WI38 (cell line): ENCODE measurements around the gene SSH3.
A peak's percentile ranks its signal among the peaks of the same experiment; 100 is the strongest.

Experiments used
- H3K4me3 ChIP-seq: 2 replicates; pipeline ENCODE4 v1.5.1; 2011; ENCODE audit warnings: low read depth, mild to moderate bottlenecking, control low read depth, low read length
- TF ChIP-seq, protein P1 (sequence below): IDR thresholded peaks from 2 replicates; pipeline ENCODE4 v1.5.1; 2012; ENCODE audit warnings: low read depth, mild to moderate bottlenecking, control low read depth, low read length

Gene SSH3

GRCh38 chr11:67288452-67289225 lies 14.7 kb upstream of the SSH3 start:
- TF ChIP-seq, protein P1, sequence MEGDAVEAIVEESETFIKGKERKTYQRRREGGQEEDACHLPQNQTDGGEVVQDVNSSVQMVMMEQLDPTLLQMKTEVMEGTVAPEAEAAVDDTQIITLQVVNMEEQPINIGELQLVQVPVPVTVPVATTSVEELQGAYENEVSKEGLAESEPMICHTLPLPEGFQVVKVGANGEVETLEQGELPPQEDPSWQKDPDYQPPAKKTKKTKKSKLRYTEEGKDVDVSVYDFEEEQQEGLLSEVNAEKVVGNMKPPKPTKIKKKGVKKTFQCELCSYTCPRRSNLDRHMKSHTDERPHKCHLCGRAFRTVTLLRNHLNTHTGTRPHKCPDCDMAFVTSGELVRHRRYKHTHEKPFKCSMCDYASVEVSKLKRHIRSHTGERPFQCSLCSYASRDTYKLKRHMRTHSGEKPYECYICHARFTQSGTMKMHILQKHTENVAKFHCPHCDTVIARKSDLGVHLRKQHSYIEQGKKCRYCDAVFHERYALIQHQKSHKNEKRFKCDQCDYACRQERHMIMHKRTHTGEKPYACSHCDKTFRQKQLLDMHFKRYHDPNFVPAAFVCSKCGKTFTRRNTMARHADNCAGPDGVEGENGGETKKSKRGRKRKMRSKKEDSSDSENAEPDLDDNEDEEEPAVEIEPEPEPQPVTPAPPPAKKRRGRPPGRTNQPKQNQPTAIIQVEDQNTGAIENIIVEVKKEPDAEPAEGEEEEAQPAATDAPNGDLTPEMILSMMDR = peak; percentile 13; the same call in 1 of the 2 replicates

GRCh38 chr11:67289226-67289650 lies 14.1 kb upstream of the SSH3 start, which contains the start of gene ANKRD13D:
TSS of gene ANKRD13D (plus strand) at chr11:67289303. CDS start at chr11:67289461, 158 bp downstream.
- TF ChIP-seq, protein P1 = no peak
- peak within 1 kb of the TSS; percentile 74 for H3K4me3 ChIP-seq

More at GRCh38 chr11:67288452-67289225, 14.7 kb upstream of the SSH3 start:
- peak overlapping the region; percentile 70 for H3K4me3 ChIP-seq

DNA sequence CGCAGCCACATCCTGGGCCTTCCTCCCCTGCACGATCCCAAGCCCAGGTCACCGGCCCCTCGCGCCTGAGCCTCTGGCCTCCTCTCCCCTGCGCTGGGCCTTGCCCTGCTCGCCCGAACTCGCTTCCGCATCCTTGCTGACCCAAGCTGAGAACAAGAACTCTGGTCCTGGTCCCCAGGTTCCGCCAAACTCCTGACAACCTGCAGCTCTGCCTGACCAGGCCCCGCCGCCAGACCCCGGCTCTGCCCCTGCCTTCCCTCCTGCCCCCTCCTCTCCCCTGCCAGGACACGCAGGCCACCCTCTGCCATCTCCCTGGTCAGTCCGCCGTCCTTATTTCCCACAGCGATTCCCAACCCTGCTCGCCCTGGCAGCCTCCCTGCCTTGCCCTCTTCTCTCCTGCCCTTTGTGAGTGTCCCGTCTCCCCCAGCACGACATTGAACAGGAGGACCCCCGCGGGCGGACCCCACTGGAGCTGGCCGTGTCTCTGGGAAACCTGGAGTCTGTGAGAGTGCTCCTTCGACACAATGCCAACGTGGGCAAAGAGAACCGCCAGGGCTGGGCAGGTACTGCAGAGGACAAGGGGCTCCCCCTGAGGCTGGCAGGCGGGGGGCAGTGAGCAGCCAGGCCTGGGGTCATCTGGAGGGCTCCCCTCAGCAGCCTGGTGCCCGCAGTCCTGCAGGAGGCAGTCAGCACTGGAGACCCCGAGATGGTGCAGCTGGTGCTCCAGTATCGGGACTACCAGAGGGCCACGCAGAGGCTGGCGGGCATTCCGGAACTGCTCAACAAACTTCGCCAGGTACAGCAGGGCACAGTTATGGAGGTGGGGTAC lies 13.5 kb upstream of the SSH3 start:
- H3K4me3 ChIP-seq = peak overlapping the region; percentile 74
- TF ChIP-seq, protein P1 = no peak

- no peak overlapping the region; the same call in 1 of the 2 replicates for H3K4me3 ChIP-seq
- TF ChIP-seq, protein P1 = no peak
These were observed 12.5 kb upstream of the SSH3 start for GRCh38 chr11:67290801-67291200.

- H3K4me3 ChIP-seq = no peak overlapping the region
- TF ChIP-seq, protein P1 = no peak
These were observed 11.6 kb upstream of the SSH3 start for GRCh38 chr11:67291481-67292381.

- H3K4me3 ChIP-seq = no peak overlapping the region
- TF ChIP-seq, protein P1 = no peak
These were observed 10.7 kb upstream of the SSH3 start for GRCh38 chr11:67292671-67293070.
